ENCODE data around the gene DRG2.

GRCh38 chr17:18044609-18045008 is 43.1 kb upstream of the DRG2 start:
- TF ChIP-seq CHD2 (IDR thresholded peaks at IDR 0.05; ENCODE audit: low read length, partially characterized antibody) = no peak
- TF ChIP-seq CEBPB (IDR thresholded peaks at IDR 0.05) = no peak
